Neuronal stem cell (in vitro differentiated cells): ENCODE data around the gene KLB.

ENCODE experiments used
- DNase-seq: peaks from one replicate; pipeline ENCODE4 v3.0.0-alpha.2; 2013; ENCODE audit warnings: low spot score
- H2AFZ ChIP-seq: one replicate; pipeline ENCODE4 v1.6.1; 2013; ENCODE audit warnings: mild to moderate bottlenecking, low read length, inconsistent platforms
- H2AK5ac ChIP-seq: 2 replicates; pipeline ENCODE4 v1.6.1; 2013; ENCODE audit warnings: low read depth, mild to moderate bottlenecking, inconsistent platforms, low read length, moderate library complexity, mixed read lengths
- H2BK120ac ChIP-seq: 2 replicates; pipeline ENCODE4 v1.6.1; 2013; ENCODE audit warnings: low read depth, mild to moderate bottlenecking, inconsistent platforms, low read length, moderate library complexity, mixed read lengths
- H2BK12ac ChIP-seq: one replicate; pipeline ENCODE4 v1.6.1; 2013; ENCODE audit warnings: low read length, inconsistent platforms
- H2BK15ac ChIP-seq: 2 replicates; pipeline ENCODE4 v1.6.1; 2013; ENCODE audit warnings: mild to moderate bottlenecking, low read length, inconsistent platforms, mixed read lengths
- H2BK5ac ChIP-seq: one replicate; pipeline ENCODE4 v1.6.1; 2013; ENCODE audit warnings: inconsistent platforms, mild to moderate bottlenecking, low read length, moderate library complexity
- H3K14ac ChIP-seq: one replicate; pipeline ENCODE4 v1.6.1; 2013; ENCODE audit warnings: low read length, inconsistent platforms
- H3K18ac ChIP-seq: 2 replicates; pipeline ENCODE4 v1.6.1; 2013; ENCODE audit warnings: low read length, inconsistent platforms
- H3K23ac ChIP-seq: 2 replicates; pipeline ENCODE4 v1.6.1; 2013; ENCODE audit warnings: low read depth, mild to moderate bottlenecking, mixed read lengths, low read length, inconsistent platforms; ENCODE audit not compliant: poor library complexity
- H3K27ac ChIP-seq: replicated peaks from 3 replicates; pipeline ENCODE4 v1.5.1; 2013; ENCODE audit warnings: low read length, inconsistent platforms
- H3K27me3 ChIP-seq, 3 experiments: 2 replicates each; pipeline ENCODE4 v1.6.1; 2013; ENCODE audit warnings: low read length in 3 of 3, mild to moderate bottlenecking in 2 of 3, inconsistent platforms in 1 of 3, low read depth in 1 of 3, mixed read lengths in 1 of 3, moderate library complexity in 1 of 3; ENCODE audit not compliant: control insufficient read depth in 3 of 3, insufficient read depth in 3 of 3
- H3K36me3 ChIP-seq, 2 donors: replicated peaks in 1 of 2; 2 replicates each; pipeline ENCODE4 v1.6.1; 2013; ENCODE audit warnings: low read length in 2 of 2; ENCODE audit not compliant: control insufficient read depth in 2 of 2, insufficient read depth in 2 of 2
- H3K4ac ChIP-seq: 2 replicates; pipeline ENCODE4 v1.6.1; 2013; ENCODE audit warnings: inconsistent platforms, mild to moderate bottlenecking, low read length, moderate library complexity
- H3K4me1 ChIP-seq, 2 donors: 1 replicate in 1 of 2; 2 replicates in 1 of 2; pipeline ENCODE4 v1.6.1; 2013; ENCODE audit warnings: low read length in 2 of 2, low read depth in 1 of 2; ENCODE audit not compliant: control insufficient read depth in 2 of 2, insufficient read depth in 1 of 2
- H3K4me2 ChIP-seq: one replicate; pipeline ENCODE4 v1.6.1; 2013; ENCODE audit warnings: mild to moderate bottlenecking, low read length, inconsistent platforms; ENCODE audit not compliant: insufficient read depth, poor library complexity, severe bottlenecking
- H3K4me3 ChIP-seq, 2 donors: 2 replicates each; pipeline ENCODE4 v1.5.1; 2013; ENCODE audit warnings: low read length in 2 of 2, mild to moderate bottlenecking in 2 of 2, inconsistent platforms in 1 of 2, moderate library complexity in 1 of 2
- H3K79me1 ChIP-seq: one replicate; pipeline ENCODE4 v1.6.1; 2013; ENCODE audit warnings: low read depth, mild to moderate bottlenecking, inconsistent platforms, low read length, moderate library complexity
- H3K9ac ChIP-seq: one replicate; pipeline ENCODE4 v1.6.1; 2013; ENCODE audit warnings: mild to moderate bottlenecking, low read depth, low read length, inconsistent platforms; ENCODE audit not compliant: poor library complexity
- H3K9me3 ChIP-seq, 2 donors: replicated peaks in 1 of 2; 2 replicates each; pipeline versions ENCODE3 to v1.6.1; 2013; ENCODE audit warnings: low read length in 2 of 2, mild to moderate bottlenecking in 2 of 2, inconsistent platforms in 1 of 2, low read depth in 1 of 2, mixed read lengths in 1 of 2, moderate library complexity in 1 of 2; ENCODE audit not compliant: control insufficient read depth in 2 of 2, insufficient read depth in 1 of 2
- H4K8ac ChIP-seq: one replicate; pipeline ENCODE4 v1.6.1; 2013; ENCODE audit warnings: low read depth, mild to moderate bottlenecking, inconsistent platforms, low read length, moderate library complexity
- H4K91ac ChIP-seq: one replicate; pipeline ENCODE4 v1.6.1; 2013; ENCODE audit warnings: low read length, low read depth, mild to moderate bottlenecking, inconsistent platforms; ENCODE audit not compliant: poor library complexity
- WGBS, 2 donors: extraction: QIAGEN DNeasy Blood & Tissue Kit; methylation state at CpG; one replicate each; pipeline ENCODE4 v1.1.7; 2013; ENCODE audit warnings: missing lambda C conversion rate in 2 of 2, mixed read lengths in 1 of 2; ENCODE audit not compliant: insufficient read length in 2 of 2, insufficient replicate concordance in 1 of 2; ENCODE audit errors: extremely low coverage in 2 of 2; 5-methylcytosine and 5-hydroxymethylcytosine counted together

KLB gene

DNA sequence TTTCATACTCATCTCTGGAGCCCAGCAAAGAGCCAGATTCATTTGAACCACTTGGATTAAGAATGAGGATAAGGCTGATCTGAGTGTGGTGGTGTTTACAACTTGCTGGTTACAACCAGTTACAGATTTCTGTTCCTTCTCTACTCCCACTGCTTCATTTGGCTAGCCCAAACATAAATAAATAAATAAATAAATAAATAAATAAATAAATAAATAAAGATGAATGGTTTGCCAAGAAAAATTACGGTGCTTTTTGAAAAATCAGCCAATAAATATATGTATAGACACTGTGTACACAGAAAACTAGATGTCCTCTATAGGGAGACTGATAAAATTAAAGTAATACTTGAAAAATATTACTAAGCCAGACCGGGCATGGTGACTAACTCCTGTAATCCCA lies 34.9 kb downstream of the KLB start:
- H2BK120ac ChIP-seq: no peak overlapping the region
- no peak overlapping the region for H2BK15ac ChIP-seq
- no peak overlapping the region for H3K4me3 ChIP-seq
- H2BK12ac ChIP-seq: no peak overlapping the region
- H3K79me1 ChIP-seq: no peaks in the 10 kb centered on the region
- H2BK5ac ChIP-seq: no peak overlapping the region
- no peak for DNase-seq
- no CpG with 5 or more reads among the region's 2 CpGs for WGBS, 2 donors
- H3K27me3 ChIP-seq: peaks cover 0 to 6% (median 0%) of the 10 kb centered on the region in 3 experiments
- H3K27ac ChIP-seq: no peak overlapping the region
- H3K4me1 ChIP-seq: no peaks in the 10 kb centered on the region
- H2AK5ac ChIP-seq: no peak overlapping the region
- no peak overlapping the region for H4K8ac ChIP-seq
- no peak overlapping the region for H3K9ac ChIP-seq
- no peak overlapping the region for H3K4me2 ChIP-seq
- no peaks in the 10 kb centered on the region for H3K36me3 ChIP-seq
- no peak overlapping the region for H3K18ac ChIP-seq
- H3K9me3 ChIP-seq: no peaks in the 10 kb centered on the region
- no peak overlapping the region for H3K14ac ChIP-seq
- H3K4ac ChIP-seq: no peak overlapping the region
- H4K91ac ChIP-seq: no peak overlapping the region
- no peak overlapping the region for H2AFZ ChIP-seq
- no peak overlapping the region for H3K23ac ChIP-seq

DNA sequence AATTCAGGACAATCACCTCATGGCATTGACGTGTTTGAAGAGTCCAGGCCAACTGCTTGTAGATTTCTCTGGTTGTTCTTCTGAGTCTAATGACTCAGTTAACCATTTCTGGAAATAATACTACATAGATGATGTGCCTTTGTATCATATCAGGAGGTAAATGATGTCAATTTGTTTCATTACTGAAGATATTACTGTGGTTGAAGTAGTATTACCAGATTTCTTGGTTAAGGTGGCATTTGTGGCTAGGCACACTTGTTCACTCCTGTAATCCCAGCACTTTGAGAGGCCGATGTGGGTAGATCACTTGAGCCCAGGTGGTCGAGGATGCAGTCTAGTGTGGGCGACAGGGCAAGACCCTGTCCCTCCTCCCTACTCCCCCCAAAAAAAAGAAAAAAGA lies 36.3 kb downstream of the KLB start:
- Histone ChIP-seq H3K79me1 (no peaks in the 10 kb centered on the region), H2BK12ac (no peak overlapping the region), H3K18ac (no peak overlapping the region), H3K4me2 (no peak overlapping the region), H3K23ac (no peak overlapping the region), H3K14ac (no peak overlapping the region), H3K4ac (no peak overlapping the region), H2BK120ac (no peak overlapping the region), H3K27ac (no peak overlapping the region), H3K4me1 (peaks cover 0 to 6% of the 10 kb centered on the region in 2 donors), H3K36me3 (no peaks in the 10 kb centered on the region), H2AFZ (no peak overlapping the region), H3K9ac (no peak overlapping the region), H3K27me3 (peaks cover 0 to 4% (median 2%) of the 10 kb centered on the region in 3 experiments), H2BK5ac (no peak overlapping the region), H2AK5ac (no peak overlapping the region), H4K8ac (no peak overlapping the region), H2BK15ac (no peak overlapping the region), H3K9me3 (no peaks in the 10 kb centered on the region), H4K91ac (no peak overlapping the region), H3K4me3 (no peak overlapping the region)
- no CpG with 5 or more reads among the region's 4 CpGs for WGBS, 2 donors
- DNase-seq: no peak

DNA sequence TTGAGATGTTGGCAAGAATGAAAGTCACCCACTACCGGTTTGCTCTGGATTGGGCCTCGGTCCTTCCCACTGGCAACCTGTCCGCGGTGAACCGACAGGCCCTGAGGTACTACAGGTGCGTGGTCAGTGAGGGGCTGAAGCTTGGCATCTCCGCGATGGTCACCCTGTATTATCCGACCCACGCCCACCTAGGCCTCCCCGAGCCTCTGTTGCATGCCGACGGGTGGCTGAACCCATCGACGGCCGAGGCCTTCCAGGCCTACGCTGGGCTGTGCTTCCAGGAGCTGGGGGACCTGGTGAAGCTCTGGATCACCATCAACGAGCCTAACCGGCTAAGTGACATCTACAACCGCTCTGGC lies 39.7 kb downstream of the KLB start:
- H3K27me3 ChIP-seq: peaks cover 0 to 2% (median 0%) of the 10 kb centered on the region in 3 experiments
- no peak overlapping the region for H3K27ac ChIP-seq
- peak overlapping the region; percentile 77 for H3K4me2 ChIP-seq
- no peak overlapping the region for H3K14ac ChIP-seq
- peak overlapping the region; percentile 89 for H3K9ac ChIP-seq
- no peak overlapping the region for H2AK5ac ChIP-seq
- no CpG with 5 or more reads among the region's 20 CpGs for WGBS, 2 donors
- no peak overlapping the region for H2AFZ ChIP-seq
- peak overlapping the region; percentile 95 for H4K8ac ChIP-seq
- no peak for DNase-seq
- no peak overlapping the region for H3K4ac ChIP-seq
- H2BK5ac ChIP-seq: peak overlapping the region; percentile 70
- H3K79me1 ChIP-seq: no peaks in the 10 kb centered on the region
- H4K91ac ChIP-seq: no peak overlapping the region
- peaks cover 2 to 19% of the 10 kb centered on the region in 2 donors for H3K36me3 ChIP-seq
- H2BK120ac ChIP-seq: no peak overlapping the region
- no peaks in the 10 kb centered on the region for H3K9me3 ChIP-seq
- peaks cover 0 to 6% of the 10 kb centered on the region in 2 donors for H3K4me1 ChIP-seq
- H3K18ac ChIP-seq: no peak overlapping the region
- H3K23ac ChIP-seq: peak overlapping the region; percentile 89
- H2BK12ac ChIP-seq: no peak overlapping the region
- H3K4me3 ChIP-seq: peak overlapping the region in 1 of 2 donors; percentile 0
- no peak overlapping the region for H2BK15ac ChIP-seq

DNA sequence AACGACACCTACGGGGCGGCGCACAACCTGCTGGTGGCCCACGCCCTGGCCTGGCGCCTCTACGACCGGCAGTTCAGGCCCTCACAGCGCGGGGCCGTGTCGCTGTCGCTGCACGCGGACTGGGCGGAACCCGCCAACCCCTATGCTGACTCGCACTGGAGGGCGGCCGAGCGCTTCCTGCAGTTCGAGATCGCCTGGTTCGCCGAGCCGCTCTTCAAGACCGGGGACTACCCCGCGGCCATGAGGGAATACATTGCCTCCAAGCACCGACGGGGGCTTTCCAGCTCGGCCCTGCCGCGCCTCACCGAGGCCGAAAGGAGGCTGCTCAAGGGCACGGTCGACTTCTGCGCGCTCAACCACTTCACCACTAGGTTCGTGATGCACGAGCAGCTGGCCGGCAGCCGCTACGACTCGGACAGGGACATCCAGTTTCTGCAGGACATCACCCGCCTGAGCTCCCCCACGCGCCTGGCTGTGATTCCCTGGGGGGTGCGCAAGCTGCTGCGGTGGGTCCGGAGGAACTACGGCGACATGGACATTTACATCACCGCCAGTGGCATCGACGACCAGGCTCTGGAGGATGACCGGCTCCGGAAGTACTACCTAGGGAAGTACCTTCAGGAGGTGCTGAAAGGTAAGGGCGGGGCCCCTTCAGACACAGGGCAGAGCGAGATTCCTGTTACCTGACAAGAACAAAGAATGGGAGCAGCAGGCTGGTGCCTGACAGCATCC lies 40.3 kb downstream of the KLB start:
- peaks cover 0 to 6% of the 10 kb centered on the region in 2 donors for H3K4me1 ChIP-seq
- peak; percentile 36 for DNase-seq
- no peak overlapping the region for H2BK120ac ChIP-seq
- peak overlapping the region; percentile 95 for H4K8ac ChIP-seq
- peak overlapping the region; percentile 85 for H3K18ac ChIP-seq
- peak overlapping the region; percentile 94 for H3K14ac ChIP-seq
- no peak overlapping the region for H2AK5ac ChIP-seq
- peak overlapping the region; percentile 58 for H2BK12ac ChIP-seq
- H3K79me1 ChIP-seq: no peaks in the 10 kb centered on the region
- peak overlapping the region; percentile 89 for H3K9ac ChIP-seq
- no peak overlapping the region for H3K27ac ChIP-seq
- H2AFZ ChIP-seq: no peak overlapping the region
- H3K23ac ChIP-seq: peak overlapping the region; percentile 89
- no peak overlapping the region for H2BK15ac ChIP-seq
- peak overlapping the region; percentile 77 for H3K4me2 ChIP-seq
- WGBS, 2 donors: no CpG with 5 or more reads among the region's 61 CpGs
- peaks cover 5 to 25% of the 10 kb centered on the region in 2 donors for H3K36me3 ChIP-seq
- peak overlapping the region; percentile 70 for H2BK5ac ChIP-seq
- peaks cover 0 to 2% (median 0%) of the 10 kb centered on the region in 3 experiments for H3K27me3 ChIP-seq
- peak overlapping the region in 1 of 2 donors; percentile 31 for H3K4me3 ChIP-seq
- peak overlapping the region; percentile 53 for H4K91ac ChIP-seq
- peak overlapping the region; percentile 53 for H3K4ac ChIP-seq
- H3K9me3 ChIP-seq: no peaks in the 10 kb centered on the region
